Stimulated activated CD8-positive, alpha-beta memory T cell treated with anti-CD3 and anti-CD28 coated beads, Interleukin-15, amount 100 ng/mL, for 48 hours (primary cell): ENCODE results near the gene TNN.
"Not testable (repeated sequence)": the region's sequence is repeated elsewhere in the genome, so short reads cannot be mapped to it uniquely, and the experiment has no call there.

ENCODE experiments used
- DNase-seq, 2 donors: peaks; one replicate each; pipeline ENCODE4 v3.0.0-alpha.2; 2020; ENCODE audit warnings: low read depth in 2 of 2

Gene TNN

DNA sequence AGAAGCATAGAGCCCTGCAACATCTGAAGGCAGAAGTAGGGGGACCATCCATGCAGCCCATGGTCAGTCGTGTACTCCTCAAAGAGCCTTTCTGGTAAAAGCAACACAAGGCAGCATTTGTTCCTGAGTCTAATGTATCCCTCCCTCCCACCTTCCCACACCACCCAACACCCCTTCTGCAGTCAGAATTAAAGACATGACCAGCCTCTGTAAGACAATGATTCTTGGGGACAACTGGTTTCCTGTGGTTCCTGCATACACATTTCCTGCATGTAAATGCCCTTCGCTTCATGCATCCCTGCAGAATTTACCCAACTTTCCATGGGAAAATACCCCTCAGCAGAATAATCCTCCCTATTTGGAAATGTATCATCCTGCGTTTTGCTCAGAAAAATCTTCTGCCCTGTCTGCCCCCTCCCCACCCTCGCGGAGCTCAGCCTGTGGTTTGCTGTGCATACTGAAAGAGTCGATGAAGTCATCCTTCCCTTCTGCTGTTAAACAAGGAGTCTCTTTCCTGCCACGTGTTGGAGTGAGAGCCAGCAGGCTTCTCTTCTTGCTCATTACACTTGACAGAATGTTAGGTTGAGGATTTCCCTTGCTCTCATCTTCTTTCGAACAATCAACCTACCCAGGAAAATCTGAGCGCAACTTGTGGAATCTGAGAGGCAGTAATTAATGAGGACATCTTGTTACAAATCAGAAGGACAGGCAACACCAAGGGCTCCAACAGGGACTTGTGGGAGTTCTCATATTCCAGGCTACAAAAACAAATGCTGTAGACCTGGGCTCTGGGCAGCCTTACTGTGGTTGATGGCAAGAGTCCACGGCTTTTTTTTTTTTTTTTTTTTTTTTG, 4.7 kb downstream of the TNN start:
- peak; percentile 3 to 7 for DNase-seq

DNA sequence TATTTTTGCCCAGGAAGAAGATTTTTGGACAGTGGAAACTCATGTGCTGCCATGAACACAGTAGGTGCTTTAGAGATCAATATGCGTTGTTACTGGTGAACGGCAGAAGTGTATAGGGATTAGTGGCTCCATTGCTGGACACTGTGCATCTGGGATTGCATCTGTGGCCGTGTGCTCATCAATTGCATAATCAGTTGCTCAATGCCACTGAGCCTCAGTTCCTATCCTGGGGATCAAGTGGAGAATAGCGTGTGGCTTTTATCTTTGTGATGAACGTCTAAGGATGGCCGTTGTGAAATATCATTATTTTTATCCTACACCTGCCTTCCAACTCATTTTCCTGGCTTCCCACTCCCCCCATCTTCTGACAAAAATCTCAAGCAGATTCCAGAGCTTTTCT, 5.4 kb downstream of the TNN start:
- DNase-seq: no peak

DNA sequence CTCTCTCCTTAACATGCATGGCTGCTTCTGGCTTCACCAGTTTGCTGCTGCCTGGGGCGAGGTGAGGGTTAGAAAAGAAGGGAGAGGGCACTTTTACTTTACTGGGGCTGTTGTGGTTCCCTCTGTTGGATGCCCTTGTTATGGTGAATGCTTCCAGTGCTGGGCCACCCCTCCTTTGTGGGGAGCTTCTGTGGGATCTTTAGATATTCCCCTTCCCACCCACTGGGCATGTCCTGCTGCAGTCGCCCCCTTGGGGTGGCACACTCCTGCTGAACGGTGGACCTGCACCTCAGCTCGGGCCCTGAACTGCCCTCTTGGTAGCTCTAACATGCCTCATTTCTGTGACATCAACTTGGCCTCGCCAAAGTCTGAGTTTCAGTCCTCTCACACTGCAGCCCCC, 6.0 kb downstream of the TNN start:
- no peak for DNase-seq

- no peak for DNase-seq
Measured at GRCh38 chr1:175075572-175076568, 8.2 kb downstream of the TNN start.

DNA sequence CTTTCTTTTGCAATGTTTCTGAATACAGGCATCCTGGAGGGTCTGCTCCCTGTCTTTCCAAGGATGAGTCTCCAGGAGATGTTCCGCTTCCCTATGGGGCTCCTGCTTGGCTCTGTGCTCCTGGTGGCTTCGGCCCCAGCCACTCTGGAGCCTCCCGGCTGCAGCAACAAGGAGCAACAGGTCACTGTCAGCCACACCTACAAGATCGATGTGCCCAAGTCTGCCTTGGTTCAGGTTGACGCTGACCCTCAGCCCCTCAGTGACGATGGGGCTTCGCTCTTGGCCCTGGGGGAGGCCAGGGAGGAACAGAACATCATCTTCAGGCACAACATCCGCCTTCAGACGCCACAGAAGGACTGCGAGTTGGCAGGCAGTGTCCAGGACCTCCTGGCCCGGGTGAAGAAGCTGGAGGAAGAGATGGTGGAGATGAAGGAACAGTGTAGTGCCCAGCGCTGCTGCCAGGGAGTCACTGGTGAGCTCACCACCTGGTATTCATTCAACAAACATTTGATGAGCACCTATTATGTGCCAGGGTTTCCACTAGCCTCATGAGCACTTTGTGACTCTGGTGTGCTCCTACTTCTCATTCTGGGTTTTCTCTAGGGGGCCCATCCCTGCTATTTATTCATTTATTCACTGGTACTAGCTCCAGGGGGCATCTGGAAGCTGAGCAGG, 9.9 kb downstream of the TNN start:
- no peak for DNase-seq

- DNase-seq: no peak
Measured at GRCh38 chr1:175078629-175079028, 11.0 kb downstream of the TNN start.

DNA sequence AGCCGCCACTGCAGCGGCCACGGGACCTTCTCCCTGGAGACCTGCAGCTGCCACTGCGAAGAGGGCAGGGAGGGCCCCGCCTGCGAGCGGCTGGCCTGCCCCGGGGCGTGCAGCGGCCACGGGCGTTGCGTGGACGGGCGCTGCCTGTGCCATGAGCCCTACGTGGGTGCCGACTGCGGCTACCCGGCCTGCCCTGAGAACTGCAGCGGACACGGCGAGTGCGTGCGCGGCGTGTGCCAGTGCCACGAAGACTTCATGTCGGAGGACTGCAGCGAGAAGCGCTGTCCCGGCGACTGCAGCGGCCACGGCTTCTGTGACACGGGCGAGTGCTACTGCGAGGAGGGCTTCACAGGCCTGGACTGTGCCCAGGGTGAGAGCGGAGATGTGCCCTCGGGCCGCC, 11.7 kb downstream of the TNN start:
- DNase-seq: no peak

GRCh38 chr1:175080030-175080429, 12.4 kb downstream of the TNN start:
- DNase-seq: no peak

- no peak for DNase-seq
Measured at GRCh38 chr1:175081983-175082382, 14.3 kb downstream of the TNN start.

DNA sequence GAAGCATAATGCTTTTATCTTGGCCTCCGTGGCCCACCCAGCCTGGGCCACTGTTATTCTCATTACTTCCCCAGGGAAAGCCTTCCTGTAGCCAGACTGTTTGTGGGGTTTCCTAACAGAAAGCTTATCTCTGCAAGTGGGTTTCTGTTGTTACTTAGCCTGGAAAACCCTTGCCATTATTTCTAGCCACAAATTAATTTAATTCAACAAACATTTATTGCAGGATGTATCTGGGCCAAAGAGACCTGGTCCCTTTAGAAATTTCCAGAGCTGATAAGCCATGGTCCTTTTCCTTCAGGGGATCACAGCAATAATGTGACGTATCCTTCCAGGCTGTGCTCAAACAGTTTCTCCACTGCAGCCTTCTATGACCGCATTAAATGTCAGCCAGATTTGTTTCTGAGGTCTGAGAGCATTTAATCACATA, 20.9 kb downstream of the TNN start:
- no peak for DNase-seq

DNA sequence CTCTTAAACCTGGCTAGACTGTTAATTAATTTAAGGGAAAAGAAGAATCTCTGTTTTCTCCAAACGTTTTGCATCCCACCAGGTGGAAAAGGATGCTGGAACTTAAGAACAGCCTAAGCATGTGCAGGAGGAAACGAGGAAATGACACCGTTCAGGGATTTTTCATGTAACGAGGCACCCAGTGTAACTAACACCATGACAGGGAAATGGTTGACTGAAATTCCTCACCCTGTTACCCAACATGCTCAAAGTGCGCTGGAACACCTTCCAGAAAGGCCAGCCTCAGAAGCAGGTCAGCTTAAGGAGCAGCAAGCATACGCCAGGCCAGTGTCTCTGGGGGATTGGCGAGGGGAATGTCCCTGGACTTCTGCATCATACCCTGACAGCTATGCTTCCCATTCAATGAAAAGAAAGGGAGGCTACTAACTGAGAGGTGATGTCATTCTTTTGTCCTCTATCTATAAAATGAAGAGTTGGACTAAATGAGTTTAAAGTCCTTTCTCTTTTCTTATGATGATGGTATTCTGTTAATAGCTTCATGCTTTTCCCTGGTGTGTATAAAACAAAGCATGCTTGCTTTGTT, 21.6 kb downstream of the TNN start:
- DNase-seq: no peak

DNA sequence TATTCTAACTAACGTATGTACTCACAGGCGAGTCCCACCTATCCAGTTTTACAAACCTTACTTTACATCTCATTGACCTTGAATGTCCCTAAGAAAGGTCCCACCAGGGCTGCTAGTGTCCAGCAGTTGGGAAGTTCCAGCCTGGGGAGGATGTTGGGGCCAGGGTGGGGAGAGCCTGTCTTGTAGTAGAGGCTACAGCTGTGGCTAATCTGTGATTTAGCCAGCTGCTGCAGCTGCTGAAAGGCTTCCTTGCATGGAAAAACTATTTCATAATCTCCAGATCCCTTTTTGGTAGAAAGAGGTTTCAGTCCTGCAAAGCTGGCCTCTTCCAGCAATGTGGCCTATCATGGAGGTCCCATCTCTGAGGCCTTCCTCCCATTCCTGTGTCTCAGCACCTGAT, 23.1 kb downstream of the TNN start:
- DNase-seq: no peak

GRCh38 chr1:175094626-175095025, 27.0 kb downstream of the TNN start:
- DNase-seq: no peak

DNA sequence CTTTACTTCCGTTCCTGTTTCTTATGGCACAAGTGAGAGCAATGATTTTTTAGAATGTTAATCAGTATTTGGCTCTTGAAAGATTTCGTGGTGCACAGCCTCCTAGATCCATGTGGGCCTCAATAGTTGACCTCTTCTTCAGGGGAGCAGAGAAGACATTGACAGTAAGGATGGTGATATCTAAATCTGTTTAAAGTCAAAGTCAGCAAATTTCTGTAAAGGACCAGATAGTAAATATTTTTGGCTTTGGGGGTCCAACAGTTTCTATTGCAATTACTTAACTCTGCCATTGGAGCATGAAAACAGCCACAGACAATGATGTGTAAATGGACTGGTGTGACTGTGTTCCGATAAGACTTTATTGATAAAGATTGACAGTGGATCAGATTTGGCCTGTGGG, 27.4 kb downstream of the TNN start:
- no peak for DNase-seq

DNA sequence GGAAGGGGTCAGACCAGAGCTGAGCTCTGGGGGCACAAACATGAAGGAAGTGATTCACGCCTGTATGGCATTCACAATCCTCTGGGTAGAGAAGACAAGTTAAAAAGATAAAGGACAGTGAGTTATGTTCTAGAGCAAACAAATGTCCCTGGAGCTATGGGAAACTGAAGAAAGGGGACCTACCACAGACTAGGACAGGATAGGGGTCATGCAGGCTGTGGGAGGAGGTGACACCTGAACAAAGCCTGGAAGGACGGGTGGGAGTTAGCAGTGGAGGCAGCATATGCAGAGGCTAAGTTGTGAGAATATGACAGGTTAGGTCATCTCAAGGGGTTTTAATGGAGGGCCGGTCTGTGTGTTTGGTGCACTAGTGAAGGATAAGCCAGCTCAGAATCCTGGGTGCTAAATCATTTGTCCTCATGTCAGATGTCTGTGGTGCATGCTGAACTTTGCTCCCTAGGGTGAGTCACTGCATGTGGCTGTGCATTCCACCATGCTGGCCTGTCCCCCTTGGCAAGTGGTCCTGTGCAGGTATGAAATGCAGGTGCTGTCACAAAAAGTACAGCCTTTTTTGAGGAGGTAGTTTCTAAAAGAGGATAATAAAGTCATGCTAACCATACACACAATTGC, 28.5 kb downstream of the TNN start:
- DNase-seq: no peak

DNA sequence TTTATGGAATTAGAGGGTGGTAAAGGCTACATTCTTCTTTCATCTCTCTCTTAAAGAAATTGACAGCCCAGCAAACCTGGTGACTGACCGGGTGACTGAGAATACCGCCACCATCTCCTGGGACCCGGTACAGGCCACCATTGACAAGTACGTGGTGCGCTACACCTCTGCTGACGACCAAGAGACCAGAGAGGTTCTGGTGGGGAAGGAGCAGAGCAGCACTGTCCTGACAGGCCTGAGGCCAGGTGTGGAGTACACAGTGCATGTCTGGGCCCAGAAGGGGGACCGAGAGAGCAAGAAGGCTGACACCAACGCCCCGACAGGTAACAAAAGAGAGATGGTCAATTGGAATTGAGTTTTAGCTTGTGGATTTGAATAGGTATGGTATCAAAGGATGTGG, 29.7 kb downstream of the TNN start:
- DNase-seq: no peak

DNA sequence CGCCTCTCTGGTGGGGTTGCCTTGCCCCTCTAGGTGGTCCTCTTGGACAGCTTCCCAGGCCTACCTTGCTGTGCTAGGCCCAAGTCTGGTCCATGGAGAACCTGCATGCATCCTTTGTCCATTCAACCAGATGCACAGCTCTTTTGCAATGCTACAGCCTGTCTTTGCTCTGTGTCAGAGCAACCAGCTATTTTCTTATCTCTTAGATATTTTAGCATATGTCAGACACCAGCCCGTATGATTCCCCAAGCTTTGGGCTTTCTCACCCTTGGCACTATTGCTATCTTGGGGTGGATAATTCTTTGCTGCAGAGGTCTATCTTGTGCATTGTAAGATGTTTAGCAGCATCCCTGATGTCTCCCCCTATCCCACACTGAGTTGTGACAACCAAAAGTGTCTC, 32.3 kb downstream of the TNN start:
- no peak for DNase-seq

DNA sequence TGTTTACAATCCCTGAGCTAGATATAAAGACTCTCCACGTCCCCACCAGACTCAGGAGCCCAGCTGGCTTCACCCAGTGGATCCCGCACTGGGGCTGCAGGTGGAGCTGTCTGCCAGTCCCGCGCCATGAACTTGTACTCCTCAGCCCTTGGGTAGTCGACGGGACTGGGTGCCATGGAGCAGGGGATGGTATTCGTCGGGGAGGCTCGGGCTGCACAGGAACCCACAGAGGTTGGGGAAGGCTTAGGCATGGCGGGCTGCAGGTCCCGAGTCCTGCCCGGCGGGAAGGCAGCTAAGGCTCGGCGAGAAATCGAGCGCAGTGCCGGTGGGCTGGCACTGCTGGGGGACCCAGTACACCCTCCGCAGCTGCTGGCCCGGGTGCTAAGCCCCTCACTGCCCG, 34.5 kb downstream of the TNN start:
- DNase-seq: not testable (repeated sequence)

- DNase-seq: not testable (repeated sequence)
Measured at GRCh38 chr1:175106536-175106935, 38.9 kb downstream of the TNN start.

DNA sequence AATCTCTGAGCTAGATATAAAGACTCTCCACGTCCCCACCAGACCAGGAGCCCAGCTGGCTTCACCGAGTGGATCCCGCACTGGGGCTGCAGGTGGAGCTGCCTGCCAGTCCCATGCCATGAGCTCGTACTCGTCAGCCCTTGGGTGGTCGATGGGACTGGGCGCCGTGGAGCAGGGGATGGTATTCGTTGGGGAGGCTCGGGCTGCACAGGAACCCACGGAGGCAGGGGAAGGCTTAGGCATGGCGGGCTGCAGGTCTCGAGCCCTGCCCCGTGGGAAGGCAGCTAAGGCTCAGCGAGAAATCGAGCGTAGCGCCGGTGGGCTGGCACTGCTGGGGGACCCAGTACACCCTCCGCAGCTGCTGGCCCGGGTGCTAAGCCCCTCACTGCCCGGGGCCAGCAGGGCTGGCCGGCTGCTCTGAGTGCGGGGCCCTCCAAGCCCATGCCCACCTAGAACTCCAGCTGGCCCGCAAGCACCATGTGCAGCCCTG, 40.7 kb downstream of the TNN start:
- DNase-seq: not testable (repeated sequence)

DNA sequence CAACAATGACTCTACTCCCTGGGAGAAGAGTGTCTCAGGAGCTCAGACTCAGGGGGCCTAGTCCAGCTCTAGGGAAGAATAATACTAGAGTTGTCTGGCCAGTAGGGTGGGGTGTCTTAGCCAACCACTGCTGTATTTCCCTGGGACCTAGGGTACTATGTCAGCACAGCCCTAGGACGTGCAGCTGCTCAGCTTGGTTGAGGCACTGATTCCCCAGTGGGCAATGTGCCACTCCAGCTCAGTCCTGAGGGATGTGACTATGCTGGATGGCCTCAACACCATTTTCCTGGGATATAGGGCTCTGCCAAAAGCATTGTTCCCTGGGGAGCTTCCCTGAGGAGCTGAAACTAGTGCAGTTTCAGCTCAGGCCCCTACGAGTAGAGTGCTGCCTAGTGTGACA, 47.4 kb downstream of the TNN start:
- no peak for DNase-seq
